IgD-negative memory B cell (primary cell): ENCODE measurements around the gene FIGLA. TPM values are rescaled to one million over a fixed set of nuclear protein-coding genes. Genes with fewer than 3 reads are reported as not detected.
"Not testable (repeated sequence)": the region's sequence is repeated elsewhere in the genome, so short reads cannot be mapped to it uniquely, and the experiment has no call there.

Experiments used
- H3K27ac Mint-ChIP-seq, 3 donors: one replicate each; pipeline ENCODE4 v1.8.0; 2020 to 2022; ENCODE audit warnings: mild to moderate bottlenecking in 3 of 3, mixed read lengths in 3 of 3, moderate library complexity in 1 of 3
- H3K27me3 Mint-ChIP-seq: one replicate; pipeline ENCODE4 v1.8.0; 2021; ENCODE audit warnings: mixed read lengths
- H3K36me3 Mint-ChIP-seq: one replicate; pipeline ENCODE4 v1.8.0; 2020; ENCODE audit warnings: mild to moderate bottlenecking, mixed read lengths
- H3K4me1 Mint-ChIP-seq, 3 donors: one replicate each; pipeline ENCODE4 v1.8.0; 2020 to 2022; ENCODE audit warnings: mixed read lengths in 3 of 3, mild to moderate bottlenecking in 1 of 3
- H3K4me3 Mint-ChIP-seq, 4 donors: one replicate each; pipeline ENCODE4 v1.8.0; 2020 to 2022; ENCODE audit warnings: mild to moderate bottlenecking in 4 of 4, mixed read lengths in 4 of 4, moderate library complexity in 3 of 4
- H3K9me3 Mint-ChIP-seq, 3 donors: one replicate each; pipeline ENCODE4 v1.8.0; 2020 to 2021; ENCODE audit warnings: mixed read lengths in 3 of 3, mild to moderate bottlenecking in 1 of 3
- polyA plus RNA-seq: library from polyadenylated mRNA; unstranded; fragments of 300-500 nt; fragmentation: Illumina TruSeq; gene quantifications from one replicate; pipeline ENCODE4 v1.2.3, GENCODE V29; 2021

Gene FIGLA
- polyA plus RNA-seq, 1 donor from 2014 or later, result not detected

DNA sequence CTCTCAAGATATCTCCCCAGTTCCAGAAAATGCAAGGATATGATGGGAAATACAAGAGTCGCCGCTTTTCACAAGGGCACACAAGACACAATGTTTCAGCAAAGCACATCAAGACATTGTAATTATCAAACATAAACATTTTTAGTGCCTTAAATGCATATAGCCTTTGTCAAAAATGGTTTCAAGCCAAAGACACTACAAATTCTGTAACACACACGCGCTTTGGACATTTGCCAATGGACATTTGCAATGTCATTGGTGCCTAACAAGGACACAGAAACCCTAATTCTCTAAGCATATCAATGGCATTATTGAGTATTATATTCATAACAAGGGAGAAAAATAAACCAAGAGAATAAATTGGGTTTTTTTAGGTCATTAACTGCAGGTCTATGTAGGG is 38.6 kb downstream of the FIGLA start:
- Mint-ChIP-seq H3K36me3 (peaks cover 2% of the 10 kb centered on the region), H3K9me3 (peaks cover 0 to 3% (median 0%) of the 10 kb centered on the region in 3 donors), H3K27me3 (peaks cover 2% of the 10 kb centered on the region), H3K4me3 (no peak overlapping the region), H3K4me1 (peaks cover 4 to 20% (median 7%) of the 10 kb centered on the region in 3 donors), H3K27ac (no peak overlapping the region)

DNA sequence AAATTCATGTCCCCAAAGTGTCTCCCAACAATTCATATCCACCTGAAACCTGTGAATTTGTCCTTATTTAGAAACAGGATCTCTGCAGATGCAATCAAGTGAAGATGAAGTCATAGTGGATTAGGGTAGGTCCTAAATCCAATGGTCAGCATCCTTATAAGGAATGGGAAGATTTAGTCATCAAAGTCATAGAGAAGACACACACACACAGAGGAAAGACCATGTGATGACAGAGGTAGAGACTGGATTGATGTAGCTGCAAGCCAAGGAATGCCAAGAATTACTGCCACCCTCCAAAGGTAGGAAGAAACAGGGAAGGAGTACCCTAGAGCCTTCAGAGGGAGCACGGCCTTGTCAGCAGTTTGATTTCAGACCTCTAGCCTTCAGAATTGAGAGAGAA is 40.1 kb downstream of the FIGLA start:
- Mint-ChIP-seq H3K9me3 (peaks cover 0 to 3% (median 0%) of the 10 kb centered on the region in 3 donors), H3K36me3 (peaks cover 2% of the 10 kb centered on the region), H3K4me3 (peak overlapping the region in 1 of 4 donors; percentile 7), H3K27me3 (peaks cover 2% of the 10 kb centered on the region), H3K27ac (no peak overlapping the region), H3K4me1 (peaks cover 4 to 18% (median 10%) of the 10 kb centered on the region in 3 donors)

DNA sequence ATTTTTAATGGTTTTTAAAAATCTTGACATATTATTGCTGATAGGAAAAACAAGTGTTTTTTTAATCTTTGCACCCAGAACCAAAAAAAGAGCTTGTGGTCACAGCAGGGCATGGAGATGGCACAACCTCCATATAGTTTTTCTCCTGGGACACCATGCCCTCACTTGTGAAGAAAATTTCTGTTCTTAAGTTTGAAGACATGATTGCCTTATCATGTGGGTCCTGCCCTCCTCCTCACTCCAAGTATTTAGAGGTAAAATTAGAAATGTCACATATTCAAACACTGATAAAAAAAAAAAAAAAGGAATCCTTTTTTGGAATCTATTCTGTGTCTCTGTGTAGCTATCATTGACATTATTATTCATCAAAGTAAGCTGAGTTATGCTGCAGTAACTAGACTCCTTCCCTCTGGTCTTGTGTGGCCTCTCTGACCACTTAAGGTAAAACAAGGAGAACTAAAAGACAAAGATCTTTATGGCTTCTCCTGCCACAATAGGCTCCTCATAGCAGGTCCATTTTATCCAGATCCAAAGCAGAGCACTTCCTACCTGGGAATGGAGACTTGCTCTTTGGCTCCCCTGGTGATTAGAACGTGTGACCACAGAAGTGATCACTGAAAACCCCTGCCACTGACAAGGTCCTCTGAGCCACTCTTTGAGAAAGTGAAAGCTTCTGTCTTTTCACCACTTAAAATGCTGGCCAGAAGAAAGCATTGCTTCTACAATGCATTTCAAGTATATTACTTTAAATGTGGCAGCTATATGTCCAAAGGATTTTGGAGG is 42.2 kb downstream of the FIGLA start:
- Mint-ChIP-seq H3K9me3 (peaks cover 0 to 3% (median 0%) of the 10 kb centered on the region in 3 donors), H3K4me3 (no peak overlapping the region), H3K36me3 (peaks cover 5% of the 10 kb centered on the region), H3K27ac (no peak overlapping the region), H3K4me1 (peaks cover 4 to 23% (median 10%) of the 10 kb centered on the region in 3 donors), H3K27me3 (peaks cover 2% of the 10 kb centered on the region)

DNA sequence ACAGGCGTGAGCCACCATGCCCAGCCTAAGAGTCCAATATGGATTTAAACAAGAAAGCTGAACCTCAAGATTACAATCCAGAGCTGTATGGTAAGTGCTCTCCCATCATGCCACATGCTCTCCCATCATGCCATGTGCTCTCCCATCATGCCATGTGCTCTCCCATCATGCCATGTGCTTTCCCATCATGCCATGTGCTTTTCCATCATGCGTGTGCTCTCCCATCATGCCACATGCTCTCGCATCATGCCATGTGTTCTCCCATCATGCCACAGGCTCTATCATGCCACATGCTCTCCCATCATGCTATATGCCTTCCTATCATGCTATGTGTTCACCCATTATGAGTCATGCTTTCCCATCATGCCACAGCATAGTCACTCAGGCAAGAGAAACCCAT is 43.2 kb downstream of the FIGLA start:
- Mint-ChIP-seq H3K4me1 (peaks cover 4 to 25% (median 10%) of the 10 kb centered on the region in 3 donors), H3K27ac (peak overlapping the region in 1 of 3 donors; percentile 31), H3K36me3 (peaks cover 5% of the 10 kb centered on the region), H3K4me3 (no peak overlapping the region), H3K9me3 (peaks cover 0 to 3% (median 0%) of the 10 kb centered on the region in 3 donors), H3K27me3 (peaks cover 2% of the 10 kb centered on the region)

DNA sequence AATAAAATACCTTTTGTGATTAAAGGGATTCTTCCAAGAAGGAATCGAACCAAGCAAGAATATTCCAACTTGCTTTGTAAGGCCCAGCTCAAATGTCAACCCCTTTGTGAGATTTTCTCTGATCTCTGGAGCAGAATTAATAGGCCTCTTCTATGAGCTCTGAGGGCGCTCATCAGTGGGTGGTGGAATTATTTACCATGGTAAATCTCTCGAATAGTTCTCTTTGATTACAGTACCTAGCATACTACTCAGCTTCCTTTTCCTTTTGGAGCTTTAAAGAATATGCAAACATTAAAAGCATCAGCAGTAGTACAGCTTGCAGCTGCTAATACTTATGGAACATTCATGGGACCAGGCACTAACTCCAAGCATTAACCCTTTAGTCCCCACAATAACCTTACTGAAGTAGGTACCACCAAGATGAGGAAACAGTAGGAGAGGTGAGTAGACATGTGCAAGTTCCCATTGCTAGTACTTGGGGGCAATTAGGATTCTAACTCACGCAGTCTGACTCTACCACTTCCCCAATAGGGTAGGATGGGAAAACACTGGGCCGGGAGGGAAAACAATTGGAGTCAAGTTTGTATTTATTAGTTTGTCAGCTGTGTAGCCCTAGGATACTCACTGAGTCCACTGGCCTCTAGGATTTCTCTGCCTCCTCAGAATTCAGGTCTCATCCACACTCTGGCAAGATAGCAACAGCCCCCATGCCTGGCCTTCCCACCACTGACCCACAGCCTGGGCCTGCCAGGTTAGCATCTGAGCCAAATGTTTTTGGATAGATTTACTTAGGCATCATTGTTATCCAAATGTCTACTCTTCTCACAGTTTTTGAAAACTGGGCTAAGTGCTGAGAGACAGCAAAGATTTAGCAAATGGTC is 44.1 kb downstream of the FIGLA start:
- peaks cover 2% of the 10 kb centered on the region for H3K27me3 Mint-ChIP-seq
- H3K9me3 Mint-ChIP-seq, result peaks cover 0 to 3% (median 0%) of the 10 kb centered on the region in 3 donors
- H3K27ac Mint-ChIP-seq, result peak overlapping the region in 1 of 3 donors; percentile 35
- peaks cover 4 to 25% (median 10%) of the 10 kb centered on the region in 3 donors for H3K4me1 Mint-ChIP-seq
- peak overlapping the region in 1 of 4 donors; percentile 51 for H3K4me3 Mint-ChIP-seq
- peaks cover 5% of the 10 kb centered on the region for H3K36me3 Mint-ChIP-seq

DNA sequence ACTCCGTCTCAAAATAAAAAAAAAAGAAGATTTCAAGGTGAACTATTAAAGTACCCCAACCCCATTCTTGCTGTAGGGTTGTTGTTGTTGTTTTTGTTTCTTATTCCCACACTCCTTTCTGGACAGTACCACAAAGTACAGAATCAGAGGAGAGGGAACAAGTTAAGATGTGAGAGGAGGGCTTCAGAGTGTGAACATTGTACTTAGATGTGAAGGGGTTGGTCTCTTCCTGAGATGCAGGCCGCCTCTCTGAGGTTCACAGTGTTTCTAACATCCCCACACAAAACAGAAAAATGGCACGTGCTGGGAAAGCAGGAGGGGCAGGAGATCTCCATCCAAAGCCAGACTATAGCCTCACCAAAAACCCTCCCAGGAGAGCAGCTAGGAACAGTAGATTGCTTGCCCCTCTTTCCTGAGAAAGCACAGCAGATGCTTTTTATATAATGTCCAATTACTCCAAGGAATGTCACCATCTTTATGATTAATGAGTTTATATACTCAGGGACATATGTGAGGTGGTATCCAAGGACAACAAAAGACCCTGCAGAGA is 45.1 kb downstream of the FIGLA start:
- Mint-ChIP-seq H3K27ac (no peak overlapping the region), H3K9me3 (peaks cover 0 to 3% (median 0%) of the 10 kb centered on the region in 3 donors), H3K27me3 (peaks cover 2% of the 10 kb centered on the region), H3K4me1 (peaks cover 4 to 24% (median 10%) of the 10 kb centered on the region in 3 donors), H3K36me3 (peaks cover 7% of the 10 kb centered on the region), H3K4me3 (no peak overlapping the region)

DNA sequence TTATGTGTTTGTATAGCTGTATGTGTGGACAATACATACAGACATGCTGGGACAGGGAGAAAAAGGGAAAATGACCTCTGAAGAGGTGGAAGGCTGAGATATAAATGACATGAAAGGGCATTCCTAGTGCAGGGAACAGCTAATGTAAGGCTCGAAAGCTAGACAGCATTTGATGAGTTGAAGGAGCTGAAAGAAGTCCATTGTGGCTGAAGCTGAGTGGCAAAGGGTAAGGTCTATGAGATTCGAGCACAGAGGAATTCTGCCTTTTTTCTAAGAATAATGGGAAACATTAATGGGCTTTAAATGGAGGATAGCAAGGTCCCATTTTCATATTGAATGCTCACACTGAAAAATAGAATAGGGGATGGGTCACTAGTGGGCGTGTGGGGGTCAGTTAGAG is 46.0 kb downstream of the FIGLA start:
- H3K9me3 Mint-ChIP-seq, result peaks cover 0 to 5% (median 0%) of the 10 kb centered on the region in 3 donors
- H3K4me3 Mint-ChIP-seq, result no peak overlapping the region
- H3K27ac Mint-ChIP-seq, result no peak overlapping the region
- peaks cover 4 to 16% (median 6%) of the 10 kb centered on the region in 3 donors for H3K4me1 Mint-ChIP-seq
- peaks cover 9% of the 10 kb centered on the region for H3K36me3 Mint-ChIP-seq
- H3K27me3 Mint-ChIP-seq, result peaks cover 2% of the 10 kb centered on the region

DNA sequence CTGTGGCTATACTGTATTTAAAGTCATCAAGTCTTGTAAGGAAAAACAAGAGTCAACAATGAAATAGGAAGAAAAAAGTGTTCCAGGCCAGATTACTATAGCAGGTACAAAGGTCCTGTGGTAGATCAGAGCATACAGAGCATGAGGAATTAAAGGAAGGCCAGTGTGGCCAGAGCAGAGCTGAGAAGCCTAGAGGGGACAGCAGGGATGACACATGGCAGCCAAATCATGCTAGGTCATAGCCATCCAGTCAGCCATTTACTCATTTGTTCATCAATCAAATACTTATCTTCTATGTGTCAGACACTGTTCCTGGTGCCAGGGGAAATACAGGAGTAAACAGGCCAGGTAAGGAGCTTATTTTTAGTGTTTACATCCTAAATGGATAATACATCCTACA is 46.8 kb downstream of the FIGLA start:
- no peak overlapping the region for H3K27ac Mint-ChIP-seq
- H3K4me1 Mint-ChIP-seq, result peaks cover 4 to 11% (median 7%) of the 10 kb centered on the region in 3 donors
- peaks cover 0 to 5% (median 0%) of the 10 kb centered on the region in 3 donors for H3K9me3 Mint-ChIP-seq
- peaks cover 9% of the 10 kb centered on the region for H3K36me3 Mint-ChIP-seq
- no peak overlapping the region for H3K4me3 Mint-ChIP-seq
- H3K27me3 Mint-ChIP-seq, result peaks cover 2% of the 10 kb centered on the region

DNA sequence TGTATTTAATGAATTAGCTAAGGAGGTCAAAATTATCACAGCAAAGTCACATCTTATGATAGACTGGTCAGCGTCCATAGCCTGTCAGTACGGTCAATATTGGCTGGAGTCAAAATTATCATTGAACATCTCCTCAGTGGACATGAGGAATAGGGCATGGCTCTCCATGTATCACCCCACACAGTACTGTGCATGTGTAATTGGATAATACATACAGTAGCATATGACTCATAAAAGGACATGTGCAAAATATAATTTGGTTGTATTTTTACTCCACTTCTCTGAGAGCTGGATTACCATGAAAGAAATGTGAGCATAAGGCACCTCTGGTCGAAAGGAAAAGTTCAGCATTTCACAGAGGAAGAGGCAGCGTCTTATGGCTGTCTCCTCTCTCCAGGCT is 47.4 kb downstream of the FIGLA start:
- Mint-ChIP-seq H3K4me1 (peaks cover 0 to 14% (median 8%) of the 10 kb centered on the region in 3 donors), H3K4me3 (no peak overlapping the region), H3K27ac (no peak overlapping the region), H3K36me3 (peaks cover 9% of the 10 kb centered on the region), H3K27me3 (peaks cover 2% of the 10 kb centered on the region), H3K9me3 (peaks cover 0 to 5% (median 0%) of the 10 kb centered on the region in 3 donors)

DNA sequence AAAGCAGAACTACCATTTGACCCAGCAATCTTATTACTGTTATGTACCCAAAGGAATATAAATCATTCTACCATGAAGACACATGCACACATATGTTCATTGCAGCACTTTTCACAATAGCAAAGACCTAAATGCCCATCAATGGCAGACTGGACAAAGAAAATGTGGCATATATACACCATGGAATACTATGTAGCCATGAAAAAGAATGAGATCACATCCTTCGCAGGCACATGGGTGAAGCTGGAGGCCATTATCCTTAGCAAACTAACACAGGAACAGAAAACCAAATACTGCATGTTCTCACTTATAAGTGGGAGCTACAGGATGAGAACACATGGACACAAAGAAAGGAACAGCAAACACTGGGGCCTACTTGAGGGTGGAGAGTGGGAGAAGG is 51.0 kb downstream of the FIGLA start:
- H3K36me3 Mint-ChIP-seq, H3K4me3 Mint-ChIP-seq, H3K9me3 Mint-ChIP-seq, H3K27ac Mint-ChIP-seq, H3K27me3 Mint-ChIP-seq: not testable (repeated sequence)
- peaks cover 12 to 20% (median 14%) of the 10 kb centered on the region in 3 donors for H3K4me1 Mint-ChIP-seq

DNA sequence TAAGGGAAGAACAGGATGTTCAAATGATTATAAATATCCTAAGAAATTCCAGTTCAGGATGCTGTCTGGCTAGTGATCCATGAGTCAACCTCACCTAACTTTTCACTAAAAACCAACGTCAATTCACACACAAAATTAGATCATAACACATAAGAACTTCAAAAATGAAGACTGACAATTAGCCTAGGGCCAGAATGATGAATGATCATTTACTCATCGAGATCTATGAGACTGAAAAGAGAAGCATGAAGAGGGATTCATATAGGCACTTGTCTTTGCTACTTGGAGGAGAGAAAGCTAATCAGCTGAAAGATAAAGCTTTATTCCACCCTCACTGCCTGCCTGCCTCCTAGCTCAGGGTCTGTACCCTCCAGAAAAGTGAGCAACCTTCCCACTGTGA is 52.3 kb downstream of the FIGLA start:
- Mint-ChIP-seq H3K4me3 (no peak overlapping the region), H3K27me3 (no peaks in the 10 kb centered on the region), H3K27ac (peak overlapping the region in 1 of 3 donors; percentile 21), H3K4me1 (peaks cover 17 to 24% (median 19%) of the 10 kb centered on the region in 3 donors), H3K36me3 (peaks cover 6% of the 10 kb centered on the region), H3K9me3 (peaks cover 0 to 3% (median 0%) of the 10 kb centered on the region in 3 donors)

DNA sequence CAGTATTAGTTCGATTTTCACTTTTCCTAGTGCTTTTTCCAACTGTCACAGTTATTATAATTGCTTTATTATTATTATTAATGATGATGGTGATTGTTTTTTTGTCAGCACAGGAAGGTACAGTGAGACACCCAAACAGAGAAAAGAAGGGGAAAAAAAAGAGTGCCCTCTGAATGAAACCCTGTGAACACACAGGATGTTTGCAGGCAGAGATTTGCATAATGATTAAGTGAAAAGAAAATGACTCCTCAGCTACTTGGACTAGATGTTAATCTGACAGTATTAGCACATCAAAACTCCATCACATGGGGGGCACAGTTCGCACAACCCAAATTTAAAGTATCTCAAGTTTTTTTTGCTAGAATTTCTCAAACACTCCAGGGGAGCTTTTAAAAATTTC is 55.4 kb downstream of the FIGLA start:
- Mint-ChIP-seq H3K27me3 (no peaks in the 10 kb centered on the region), H3K27ac (no peak overlapping the region), H3K4me3 (peak overlapping the region in 1 of 4 donors; percentile 88), H3K9me3 (peaks cover 0 to 3% (median 0%) of the 10 kb centered on the region in 3 donors), H3K36me3 (peaks cover 3% of the 10 kb centered on the region), H3K4me1 (peaks cover 19 to 23% (median 20%) of the 10 kb centered on the region in 3 donors)

DNA sequence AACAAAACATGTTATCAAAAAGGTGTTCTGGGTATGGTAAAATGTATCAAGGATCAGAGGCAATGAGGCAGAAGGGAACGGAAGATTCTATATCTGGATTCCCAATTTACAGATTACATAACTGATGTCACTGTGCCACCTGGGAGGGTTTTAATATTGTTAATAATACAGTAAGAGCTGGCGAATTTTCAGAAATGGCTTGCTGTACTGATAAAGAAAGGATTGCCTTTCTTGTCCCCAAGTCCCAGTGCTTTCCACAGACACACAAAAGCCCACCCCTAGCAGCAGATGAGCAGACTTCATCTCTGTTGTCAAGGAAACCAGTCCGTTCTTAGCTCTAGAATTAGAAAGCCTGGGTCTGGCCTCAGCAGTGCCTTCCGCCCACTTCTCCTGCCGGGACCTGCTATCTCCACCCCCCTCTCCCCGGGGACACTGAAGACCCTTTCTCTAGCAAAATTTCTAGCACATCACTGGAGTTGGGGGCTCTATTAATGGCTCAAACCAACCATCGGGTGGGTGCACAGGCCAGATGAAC is 56.7 kb downstream of the FIGLA start:
- Mint-ChIP-seq H3K9me3 (no peaks in the 10 kb centered on the region), H3K4me3 (no peak overlapping the region), H3K36me3 (peaks cover 3% of the 10 kb centered on the region), H3K4me1 (peaks cover 19 to 23% (median 20%) of the 10 kb centered on the region in 3 donors), H3K27ac (peak overlapping the region in 1 of 3 donors; percentile 79), H3K27me3 (no peaks in the 10 kb centered on the region)

DNA sequence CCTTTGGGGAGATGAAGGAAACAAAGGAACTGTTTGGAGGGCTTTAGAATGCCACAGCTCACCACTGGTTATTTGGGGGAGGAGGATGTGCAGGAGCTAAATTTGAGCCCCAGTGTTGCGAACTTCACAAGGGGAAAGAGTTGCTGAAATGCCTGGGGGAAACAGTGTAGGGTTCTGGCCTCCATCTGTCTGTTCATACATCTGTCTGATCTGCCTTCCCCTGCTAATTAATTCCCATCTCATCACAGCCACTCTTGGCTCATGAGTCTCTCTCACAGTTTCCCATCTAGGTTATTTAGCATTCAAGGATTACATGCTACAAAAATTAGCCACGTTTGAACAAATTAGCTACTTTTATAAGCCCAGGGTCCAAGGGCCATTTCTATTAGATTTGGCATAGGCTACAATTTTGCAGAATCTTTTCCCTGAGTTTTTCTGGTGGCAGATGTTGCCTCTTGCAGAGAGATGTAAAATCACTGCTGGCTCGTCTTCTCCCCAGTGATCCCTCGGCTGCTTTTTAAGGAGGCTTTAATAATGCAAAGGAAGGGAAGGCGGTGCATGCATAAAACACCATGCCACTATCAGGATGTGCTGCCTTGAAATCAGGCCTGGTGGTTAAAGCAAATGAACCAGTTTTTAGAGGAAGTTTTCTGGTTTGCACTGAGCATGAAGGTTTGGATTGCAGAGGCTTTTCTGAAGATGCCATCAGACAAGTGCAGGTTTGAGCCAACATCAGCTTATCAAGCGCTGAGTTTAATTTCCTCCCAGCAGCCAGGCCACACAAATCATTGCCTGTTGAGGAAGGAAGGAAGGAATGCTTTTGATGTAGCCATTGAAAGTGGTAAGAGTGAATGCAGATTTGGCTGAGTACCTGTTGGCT is 57.4 kb downstream of the FIGLA start:
- H3K27ac Mint-ChIP-seq, result peak overlapping the region in 1 of 3 donors; percentile 79
- H3K9me3 Mint-ChIP-seq, result no peaks in the 10 kb centered on the region
- peaks cover 3% of the 10 kb centered on the region for H3K36me3 Mint-ChIP-seq
- H3K4me1 Mint-ChIP-seq, result peaks cover 19% of the 10 kb centered on the region in 3 donors
- no peaks in the 10 kb centered on the region for H3K27me3 Mint-ChIP-seq
- no peak overlapping the region for H3K4me3 Mint-ChIP-seq
